PC-9 (cell line): ENCODE data around the gene IL1RL2. TPM values are rescaled to one million over a fixed set of nuclear protein-coding genes. Genes with fewer than 3 reads are reported as not detected.

Source experiments
- BruUV-seq: library from RNA; stranded (reverse); fragments of 400-500 nt; replicated peaks from 2 replicates; lab custom pipeline; 2021; lab: Mats Ljungman, UMichigan
- CTCF ChIA-PET: fragments of 300-600 bp; sonication (Branson Sonifier 250); formaldehyde crosslinking; loops from one replicate; lab custom pipeline; 2022; ENCODE audit warnings: antibody characterized with exemption; lab: Charles Lee
- POLR2A ChIA-PET: fragments of 300-600 bp; sonication (Branson Sonifier 250); formaldehyde crosslinking; loops from one replicate; lab custom pipeline; 2022; ENCODE audit warnings: antibody characterized with exemption; ENCODE audit not compliant: unreplicated experiment; lab: Charles Lee
- DNase-seq, 2 experiments: peaks; one replicate each; pipeline versions ENCODE4 v3.0.0 to v3.0.0-alpha.2; 2015 to 2022; ENCODE audit warnings: mixed read lengths in 1 of 2
- H2AFZ ChIP-seq: fragments of 200-600 bp; sonication (generic); 2 replicates; pipeline ENCODE4 v1.8.1; 2017; ENCODE audit warnings: antibody characterized with exemption
- H3F3A ChIP-seq: fragments of 200-600 bp; sonication (generic); 2 replicates; pipeline ENCODE4 v1.8.1; 2017; ENCODE audit warnings: antibody characterized with exemption, mild to moderate bottlenecking, low read depth; ENCODE audit not compliant: insufficient read depth
- H3K27ac ChIP-seq: fragments of 200-600 bp; sonication (generic); 2 replicates; pipeline ENCODE4 v1.6.1; 2016; ENCODE audit warnings: mixed run types
- H3K27me3 ChIP-seq: fragments of 200-600 bp; sonication (generic); 2 replicates; pipeline ENCODE4 v1.6.1; 2016; ENCODE audit warnings: low read depth, mixed run types; ENCODE audit not compliant: insufficient read depth
- H3K36me3 ChIP-seq: fragments of 200-600 bp; sonication (generic); 2 replicates; pipeline ENCODE4 v1.6.1; 2016; ENCODE audit warnings: low read depth, mixed run types
- H3K4me1 ChIP-seq: fragments of 200-600 bp; sonication (generic); replicated peaks from 2 replicates; pipeline ENCODE4 v1.6.1; 2016; ENCODE audit warnings: mixed run types; ENCODE audit not compliant: insufficient read depth
- H3K4me2 ChIP-seq: fragments of 200-600 bp; sonication (generic); 2 replicates; pipeline ENCODE4 v1.6.1; 2017; ENCODE audit warnings: mixed run types
- H3K4me3 ChIP-seq: fragments of 200-600 bp; sonication (generic); 2 replicates; pipeline ENCODE4 v1.6.1; 2016; ENCODE audit warnings: mixed run types
- H3K79me2 ChIP-seq: fragments of 200-600 bp; sonication (generic); 2 replicates; pipeline ENCODE4 v1.6.1; 2017; ENCODE audit warnings: low read depth, mixed run types
- H3K9me2 ChIP-seq: fragments of 200-600 bp; sonication (generic); 2 replicates; pipeline ENCODE4 v1.8.1; 2017; ENCODE audit warnings: mild to moderate bottlenecking; ENCODE audit not compliant: insufficient read depth
- H3K9me3 ChIP-seq: fragments of 200-600 bp; sonication (generic); 2 replicates; pipeline ENCODE4 v1.8.1; 2016; ENCODE audit warnings: low read depth; ENCODE audit not compliant: insufficient read depth
- H4K20me1 ChIP-seq: fragments of 200-600 bp; sonication (generic); 2 replicates; pipeline ENCODE4 v1.8.1; 2017; ENCODE audit not compliant: insufficient read depth
- CTCF ChIP-seq: fragments of 200-600 bp; sonication (generic); conservative IDR thresholded peaks from 2 replicates; pipeline ENCODE4 v1.6.1; 2017; ENCODE audit warnings: mixed run types, antibody characterized with exemption, mild to moderate bottlenecking, moderate library complexity
- EZH2 ChIP-seq: fragments of 200-600 bp; sonication (generic); IDR thresholded peaks from 2 replicates; pipeline ENCODE4 v1.8.0; 2017; ENCODE audit warnings: antibody characterized with exemption, low read depth
- intact Hi-C: fragments of 100-400 bp; cut with micrococcal nuclease; formaldehyde crosslinking; loops from one replicate; pipeline ENCODE4 v1.10.0; 2022; ENCODE audit not compliant: unreplicated experiment
- total RNA-seq: library from RNA; stranded (reverse); gene quantifications from 2 replicates; pipeline ENCODE4 v1.2.3, GENCODE V29; 2021

IL1RL2 gene
- total RNA-seq, 1 experiment from 2014 or later = 1.9 TPM

- H3K4me1 ChIP-seq = peaks cover 16% of the 10 kb centered on the region
- H3K4me2 ChIP-seq = no peak overlapping the region
- H3K27me3 ChIP-seq = no peaks in the 10 kb centered on the region
- peaks cover 9% of the 10 kb centered on the region; the same call in 1 of the 2 replicates for H3F3A ChIP-seq
- CTCF ChIA-PET = no interaction called here
- intact Hi-C loops = no loop called here
- TF ChIP-seq EZH2 (no peak), CTCF (no peak)
- POLR2A ChIA-PET = no interaction called here
- no peaks in the 10 kb centered on the region for H3K9me2 ChIP-seq
- H3K36me3 ChIP-seq = no peaks in the 10 kb centered on the region
- no peak overlapping the region for H3K27ac ChIP-seq
- H4K20me1 ChIP-seq = no peaks in the 10 kb centered on the region
- DNase-seq = no peak
- no peaks in the 10 kb centered on the region for H3K9me3 ChIP-seq
- BruUV-seq = no TSS peak
- no peak overlapping the region for H3K4me3 ChIP-seq
- H3K79me2 ChIP-seq = no peaks in the 10 kb centered on the region
- H2AFZ ChIP-seq = no peak overlapping the region
These were observed 49.3 kb downstream of the IL1RL2 start for GRCh38 chr2:102236132-102236531.

GRCh38 chr2:102237176-102237575 is 50.4 kb downstream of the IL1RL2 start:
- Histone ChIP-seq H3K79me2 (no peaks in the 10 kb centered on the region), H3K4me2 (no peak overlapping the region), H3K36me3 (no peaks in the 10 kb centered on the region), H3F3A (peaks cover 9% of the 10 kb centered on the region; the same call in 1 of the 2 replicates), H3K27me3 (no peaks in the 10 kb centered on the region), H3K27ac (no peak overlapping the region), H3K4me1 (peaks cover 16% of the 10 kb centered on the region), H2AFZ (no peak overlapping the region), H4K20me1 (no peaks in the 10 kb centered on the region), H3K4me3 (no peak overlapping the region), H3K9me3 (no peaks in the 10 kb centered on the region), H3K9me2 (no peaks in the 10 kb centered on the region)
- DNase-seq = no peak
- intact Hi-C loops = no loop called here
- POLR2A ChIA-PET = no interaction called here
- no TSS peak for BruUV-seq
- TF ChIP-seq CTCF = no peak
- CTCF ChIA-PET = no interaction called here

- H3K27me3 ChIP-seq = no peaks in the 10 kb centered on the region
- H3K4me1 ChIP-seq = peaks cover 16% of the 10 kb centered on the region
- no peak overlapping the region for H3K4me3 ChIP-seq
- no peak overlapping the region for H3K4me2 ChIP-seq
- ChIA-PET CTCF (interaction anchor here (1.0 kb wide), 1 partner anchor 72 kb away, joined by 4 read pairs; no protein-coding TSS in a partner anchor), POLR2A (no interaction called here)
- H3K9me2 ChIP-seq = no peaks in the 10 kb centered on the region
- BruUV-seq = no TSS peak
- no peaks in the 10 kb centered on the region for H3K79me2 ChIP-seq
- H3F3A ChIP-seq = peaks cover 9% of the 10 kb centered on the region; the same call in 1 of the 2 replicates
- no peak overlapping the region for H2AFZ ChIP-seq
- no peaks in the 10 kb centered on the region for H3K36me3 ChIP-seq
- intact Hi-C loops = no loop called here
- H4K20me1 ChIP-seq = no peaks in the 10 kb centered on the region
- no peak for DNase-seq
- TF ChIP-seq CTCF (no peak), EZH2 (no peak)
- no peak overlapping the region for H3K27ac ChIP-seq
- no peaks in the 10 kb centered on the region for H3K9me3 ChIP-seq
These were observed 51.4 kb downstream of the IL1RL2 start for GRCh38 chr2:102238039-102238756.
